GM21528 (cell line): ENCODE data around the gene ZNF502.
A peak's percentile ranks its signal among the peaks of the same experiment; 100 is the strongest.
"Not testable (repeated sequence)": the region's sequence is repeated elsewhere in the genome, so short reads cannot be mapped to it uniquely, and the experiment has no call there.

Source experiments
- ATAC-seq: cut with Tn5 transposase; IDR thresholded peaks from one replicate; pipeline ENCODE4 v1.9.1; 2021; ENCODE audit warnings: mild to moderate bottlenecking, moderate library complexity; ENCODE audit not compliant: unreplicated experiment, low FRiP score

ZNF502 gene

GRCh38 chr3:44712455-44713075 is at the start of gene ZNF502:
Gene ZNF502, plus strand, starts transcription at chr3:44712660. Its CDS starts 7,602 bp downstream, at chr3:44720262.
- ATAC-seq = no peak

- no peak for ATAC-seq
These were observed 47.3 kb upstream of the ZNF502 start for GRCh38 chr3:44665173-44665572.

GRCh38 chr3:44666346-44666745 is 46.1 kb upstream of the ZNF502 start:
- ATAC-seq = no peak

GRCh38 chr3:44669760-44670159 is 42.7 kb upstream of the ZNF502 start:
- no peak for ATAC-seq

- ATAC-seq = not testable (repeated sequence)
These were observed 39.0 kb upstream of the ZNF502 start for GRCh38 chr3:44673466-44673865.

- ATAC-seq = no peak
These were observed 38.2 kb upstream of the ZNF502 start for GRCh38 chr3:44674211-44674610.

GRCh38 chr3:44678480-44679116 is 33.9 kb upstream of the ZNF502 start:
- no peak for ATAC-seq

- ATAC-seq = no peak
These were observed 31.5 kb upstream of the ZNF502 start for GRCh38 chr3:44680921-44681455.

GRCh38 chr3:44682182-44682896 is 30.1 kb upstream of the ZNF502 start:
- ATAC-seq = no peak

- no peak for ATAC-seq
These were observed 27.2 kb upstream of the ZNF502 start for GRCh38 chr3:44685128-44685800.

- no peak for ATAC-seq
These were observed 24.6 kb upstream of the ZNF502 start for GRCh38 chr3:44687898-44688297.

- no peak for ATAC-seq
These were observed 9.0 kb downstream of the ZNF502 start for GRCh38 chr3:44721231-44722102.

GRCh38 chr3:44722103-44722401 is 9.6 kb downstream of the ZNF502 start:
- no peak for ATAC-seq

- peak; percentile 82 for ATAC-seq
These were observed 17.0 kb downstream of the ZNF502 start, which contains the start of gene ZNF501 for GRCh38 chr3:44729384-44729910. Gene ZNF501, plus strand, starts transcription at chr3:44729635. Its CDS starts 4,787 bp downstream, at chr3:44734422.

GRCh38 chr3:44734646-44735168 is 22.2 kb downstream of the ZNF502 start:
- ATAC-seq = no peak

GRCh38 chr3:44761101-44761423 is 48.6 kb downstream of the ZNF502 start:
- ATAC-seq = no peak

- ATAC-seq = peak; percentile 89
These were observed 49.1 kb downstream of the ZNF502 start, which contains the start of the genes KIAA1143 and KIF15 for GRCh38 chr3:44761424-44762169. Gene KIAA1143, minus strand, starts transcription at chr3:44761619. Its CDS starts 17 bp downstream, at chr3:44761602. Gene KIF15, plus strand, starts transcription at chr3:44761794. Its CDS starts 72 bp downstream, at chr3:44761866.

- ATAC-seq = peak; percentile 17
These were observed 49.8 kb downstream of the ZNF502 start for GRCh38 chr3:44762170-44762677.
